ENCODE results near the gene RGMA. TPM values are rescaled to one million over a fixed set of nuclear protein-coding genes. Genes with fewer than 3 reads are reported as not detected.

The RGMA gene
- total RNA-seq, 1 experiment from 2014 or later = 5.5 TPM

GRCh38 chr15:93135997-93136397 lies 47.0 kb upstream of the RGMA start:
- RAD21 ChIA-PET (ENCODE audit: low non-redundant PET in 1 of 2, low total read pairs in 2 of 2, uncharacterized antibody in 2 of 2, unreplicated experiment in 2 of 2) = no interaction called here
- CTCF ChIA-PET = no interaction called here
- Histone ChIP-seq H3K4me3 (replicated peaks in 1 of 2; ENCODE audit: low read depth in 1 of 2, low read length in 2 of 2) (no peak overlapping the region), H3K9me3 (ENCODE audit: control insufficient read depth in 1 of 2, insufficient read depth in 1 of 2, low read depth in 1 of 2, low read length in 2 of 2) (no peaks in the 10 kb centered on the region), H3K27ac (ENCODE audit: low read depth, low read length) (no peak overlapping the region), H2AFZ (ENCODE audit: low read depth, low read length, poor library complexity, severe bottlenecking) (no peak overlapping the region), H4K20me1 (ENCODE audit: insufficient read depth) (no peaks in the 10 kb centered on the region), H3K36me3 (ENCODE audit: control insufficient read depth in 1 of 2, insufficient read depth in 2 of 2, low read length in 2 of 2) (no peaks in the 10 kb centered on the region), H3K4me2 (ENCODE audit: low read length) (no peak overlapping the region), H3K79me2 (ENCODE audit: insufficient read depth, low read length) (no peaks in the 10 kb centered on the region), H3K9me2 (ENCODE audit: insufficient read depth) (no peaks in the 10 kb centered on the region), H3K27me3 (ENCODE audit: insufficient read depth, low read length) (no peaks in the 10 kb centered on the region), H3K9ac (ENCODE audit: low read length) (no peak overlapping the region), H3K4me1 (ENCODE audit: control insufficient read depth in 1 of 2, insufficient read depth in 2 of 2, low read length in 2 of 2) (no peaks in the 10 kb centered on the region)
- intact Hi-C loops (cut with micrococcal nuclease) = no loop called here
- ATAC-seq (no peak), DNase-seq (ENCODE audit: low read depth, low spot score) (no peak)
- TF ChIP-seq TCF7L2 (IDR thresholded peaks at IDR 0.05; ENCODE audit: borderline replicate concordance, extremely low read depth, insufficient read depth, insufficient read length) = no peak
- TF ChIP-seq EZH2phosphoT487 (IDR thresholded peaks at IDR 0.05; ENCODE audit: borderline replicate concordance) = no peak
- TF ChIP-seq POLR2A (IDR thresholded peaks at IDR 0.05; ENCODE audit: borderline replicate concordance, extremely low read depth, insufficient read depth, insufficient read length) = no peak
- no peak for TF ChIP-seq RAD21 (IDR thresholded peaks at IDR 0.05; ENCODE audit: low read depth)
- TF ChIP-seq ZNF274 (IDR thresholded peaks at IDR 0.05; ENCODE audit: low read depth, low read length) = no peak
- no peak for TF ChIP-seq CEBPB (IDR thresholded peaks at IDR 0.05; ENCODE audit: low read depth)
- TF ChIP-seq SRF (IDR thresholded peaks at IDR 0.05; ENCODE audit: low read depth) = no peak
- TF ChIP-seq FOSL1 (IDR thresholded peaks at IDR 0.05; ENCODE audit: low read depth) = no peak
- no peak for TF ChIP-seq CBX3 (IDR thresholded peaks at IDR 0.05; ENCODE audit: low read depth)
- TF ChIP-seq SP1 (IDR thresholded peaks at IDR 0.05; ENCODE audit: low read depth) = no peak
- TF ChIP-seq POLR2AphosphoS5 (IDR thresholded peaks at IDR 0.05; ENCODE audit: low read depth, low read length) = no peak
- TF ChIP-seq REST (IDR thresholded peaks at IDR 0.05; ENCODE audit: low read depth) = no peak
- no peak for TF ChIP-seq MAX (IDR thresholded peaks at IDR 0.05)
- no peak for TF ChIP-seq JUND (IDR thresholded peaks at IDR 0.05)
- no peak for TF ChIP-seq ZFX (IDR thresholded peaks at IDR 0.05)
- TF ChIP-seq ZBTB33 (IDR thresholded peaks at IDR 0.05; ENCODE audit: extremely low read depth, insufficient replicate concordance, low read length) = no peak
- TF ChIP-seq CTCF (IDR thresholded peaks at IDR 0.05 in 2 of 3, conservative IDR thresholded peaks at IDR 0.05 in 1 of 3; ENCODE audit: borderline replicate concordance in 1 of 3, insufficient read depth in 1 of 3, low read depth in 2 of 3, low read length in 2 of 3) = no peak
- TF ChIP-seq ELF1 (IDR thresholded peaks at IDR 0.05; ENCODE audit: borderline replicate concordance, low read depth) = no peak
- POLR2A ChIA-PET = no interaction called here
- BruUV-seq (replicated peaks) = no TSS peak
